SKM-1 treated with dmso at 0.1 percent for 144 hours (cell line): ENCODE results near the gene HMGN1.
A peak's percentile ranks its signal among the peaks of the same experiment; 100 is the strongest.
"Not testable (repeated sequence)": the region's sequence is repeated elsewhere in the genome, so short reads cannot be mapped to it uniquely, and the experiment has no call there.

Experiments used
- DNase-seq: peaks from one replicate; lab custom pipeline; 2025; ENCODE audit not compliant: unreplicated experiment; lab: John Stamatoyannopoulos, UW

The HMGN1 gene

DNA sequence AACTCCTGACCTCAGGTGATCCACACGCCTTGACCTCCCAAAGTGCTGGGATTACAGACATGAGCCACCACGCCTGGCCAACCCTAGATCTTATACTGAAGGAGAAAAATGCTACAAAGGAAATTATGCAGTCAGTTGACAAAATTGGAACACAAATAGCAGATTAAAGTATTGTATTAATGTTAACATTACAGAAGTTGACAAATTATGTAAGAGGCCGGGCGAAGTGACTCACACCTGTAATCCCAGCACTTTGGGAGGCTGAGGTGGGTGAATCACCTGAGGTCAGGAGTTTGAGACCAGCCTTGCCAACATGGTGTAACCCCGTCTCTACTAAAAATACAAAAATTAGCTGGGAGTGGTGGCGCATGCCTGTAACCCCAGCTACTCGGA is 21.0 kb upstream of the HMGN1 start:
- not testable (repeated sequence) for DNase-seq

DNA sequence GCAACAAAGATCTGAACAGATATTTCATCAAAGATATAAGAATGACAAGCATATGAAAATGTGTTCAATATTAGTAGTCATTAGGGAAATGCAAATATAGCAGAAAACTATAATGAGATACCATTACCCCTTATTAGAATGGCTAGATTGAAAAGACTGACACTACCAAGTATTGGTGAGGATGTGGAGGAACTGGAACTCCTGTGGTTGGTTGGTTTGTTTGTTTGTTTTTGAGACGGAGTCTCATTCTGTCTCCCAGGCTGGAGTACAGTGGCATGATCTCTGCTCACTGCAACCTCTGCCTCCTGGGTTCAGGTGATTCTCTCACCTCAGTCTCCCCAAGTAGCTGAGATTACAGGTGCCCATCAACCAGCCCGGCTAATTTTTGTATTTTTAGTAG is 18.9 kb upstream of the HMGN1 start:
- DNase-seq: no peak

DNA sequence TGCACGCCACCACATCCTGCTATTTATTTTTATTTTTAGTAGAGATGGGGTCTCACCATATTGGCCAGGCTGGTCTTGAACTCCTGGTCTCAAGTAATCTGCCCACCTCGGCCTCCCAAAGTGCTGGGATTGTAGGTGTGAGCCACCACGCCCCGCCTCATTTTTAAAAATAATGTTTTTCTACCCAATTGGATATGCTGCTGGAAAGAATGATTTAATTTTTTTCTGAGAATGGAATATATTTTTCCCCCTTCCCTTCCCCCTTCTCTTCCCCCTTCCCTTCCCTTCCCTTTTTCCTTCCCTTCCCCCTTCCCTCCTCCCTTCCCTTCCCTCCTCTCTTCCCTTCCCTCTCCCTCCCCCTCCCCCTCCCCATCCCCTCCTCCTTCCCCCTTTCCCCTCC is 17.7 kb upstream of the HMGN1 start:
- DNase-seq: no peak

DNA sequence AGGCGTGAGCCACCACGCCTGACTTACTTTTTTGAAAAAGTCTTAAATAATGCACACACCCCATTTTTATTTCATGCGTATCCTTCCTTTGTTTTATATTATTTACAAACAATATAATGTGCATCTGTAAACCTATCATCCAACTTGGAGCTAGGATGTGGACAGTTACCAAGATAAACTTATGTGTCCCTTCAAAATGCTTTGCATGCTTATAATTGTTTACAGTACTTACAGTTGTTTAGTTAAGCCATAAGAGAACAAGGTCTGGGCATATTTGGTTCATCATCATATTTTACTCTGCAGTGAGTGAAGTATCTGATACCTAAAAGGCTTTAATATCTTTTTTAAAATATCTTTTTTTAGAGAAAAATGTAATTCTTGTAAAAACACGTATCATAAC is 16.1 kb upstream of the HMGN1 start:
- no peak for DNase-seq

DNA sequence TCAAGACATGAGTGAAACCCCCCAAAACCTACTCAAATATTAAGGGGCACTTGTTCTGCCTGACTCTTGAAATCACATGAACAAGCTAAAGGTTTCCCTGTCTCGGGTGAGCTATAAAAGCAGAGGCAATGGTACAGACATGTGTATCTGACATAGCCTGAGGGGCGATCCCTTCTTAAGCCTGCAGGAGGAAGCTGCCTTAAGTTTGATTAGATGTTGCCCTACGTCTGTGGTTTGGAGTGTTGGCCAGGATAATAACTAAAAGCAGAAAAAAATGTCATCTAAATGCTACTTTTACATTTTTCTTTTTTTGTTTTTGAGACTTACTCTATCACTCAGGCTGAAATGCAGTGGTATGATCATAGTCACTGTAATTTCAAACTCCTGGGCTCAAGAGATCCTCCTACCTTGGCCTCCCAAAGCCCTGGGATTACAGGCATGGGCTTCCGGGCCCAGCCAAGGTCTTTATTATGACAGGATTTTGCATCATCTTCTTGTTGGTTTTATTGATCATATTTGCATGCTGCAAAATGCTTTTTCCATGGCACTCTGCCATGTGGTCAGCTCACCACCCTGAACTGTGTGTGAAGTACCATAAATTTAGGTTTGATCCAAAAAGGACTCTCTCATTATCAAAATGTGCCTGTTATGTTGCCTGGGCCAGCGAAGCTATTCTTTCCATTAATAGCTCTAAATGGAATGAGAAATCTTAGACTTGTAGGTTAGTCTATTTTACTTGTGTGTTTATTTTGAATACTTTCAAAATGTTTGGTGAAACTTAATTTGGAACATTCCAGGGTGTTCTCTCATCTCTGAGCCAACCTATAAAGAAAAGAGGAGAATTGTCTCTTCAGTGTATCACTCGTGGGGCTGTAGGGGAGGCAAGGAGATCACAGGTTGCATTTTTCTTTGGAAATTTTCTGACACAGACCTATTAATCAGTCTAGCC is 15.0 kb upstream of the HMGN1 start:
- no peak for DNase-seq

DNA sequence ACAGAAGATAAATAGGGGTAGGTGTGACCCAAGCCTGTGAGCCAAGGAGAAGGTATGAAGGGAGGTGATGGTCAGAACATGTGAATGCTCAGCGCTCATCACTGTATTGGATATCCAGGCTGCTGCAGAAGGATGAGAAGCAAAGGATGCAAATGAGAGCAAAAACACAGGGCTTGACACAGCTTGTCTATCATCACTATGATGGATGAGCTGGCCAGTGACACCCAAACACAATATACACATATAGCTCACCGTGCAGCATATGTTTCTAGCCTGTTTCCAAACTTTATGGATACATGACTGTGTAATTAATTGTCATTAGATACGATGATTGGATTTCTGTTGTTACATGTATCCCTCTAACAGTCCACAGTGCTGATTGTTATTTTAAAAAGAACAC is 13.8 kb upstream of the HMGN1 start:
- DNase-seq: no peak

DNA sequence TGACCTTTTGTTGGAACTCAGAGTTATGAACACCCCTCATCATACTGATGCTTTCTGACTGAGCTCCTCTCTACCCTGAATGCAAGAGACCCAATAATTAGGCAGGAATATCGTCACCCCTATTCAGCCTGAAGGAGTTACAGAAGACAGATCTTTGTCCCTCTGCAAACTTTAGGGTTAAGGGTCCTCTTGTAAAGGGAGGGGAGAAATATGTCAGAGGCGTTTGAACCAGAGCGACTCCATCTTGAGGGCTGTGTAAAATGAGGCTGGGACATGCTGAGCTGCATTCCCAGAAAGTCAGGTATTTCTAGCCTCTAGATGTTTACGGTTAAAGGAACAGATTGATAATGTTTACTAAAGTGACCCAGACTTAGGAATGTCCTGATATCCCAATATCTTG is 10.5 kb upstream of the HMGN1 start:
- no peak for DNase-seq

DNA sequence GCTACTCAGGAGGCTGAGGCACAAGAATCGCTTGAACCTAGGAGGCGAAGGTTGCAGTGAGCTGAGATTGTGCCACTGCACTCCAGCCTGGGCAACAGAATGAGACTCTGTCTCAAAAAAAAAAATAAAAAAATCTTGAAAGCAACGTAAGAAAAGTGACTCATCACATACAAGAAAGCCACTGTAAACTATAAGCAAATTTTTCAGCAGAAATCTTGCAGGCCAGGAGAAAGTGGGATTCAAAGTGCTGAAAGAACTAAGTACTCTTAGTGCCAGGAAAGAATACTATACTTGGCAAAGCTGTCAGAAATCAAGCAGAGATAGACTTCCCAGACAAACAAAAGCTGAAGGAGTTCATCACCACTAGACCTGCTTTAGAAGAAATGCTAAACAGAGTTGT is 4.4 kb upstream of the HMGN1 start:
- no peak for DNase-seq

DNA sequence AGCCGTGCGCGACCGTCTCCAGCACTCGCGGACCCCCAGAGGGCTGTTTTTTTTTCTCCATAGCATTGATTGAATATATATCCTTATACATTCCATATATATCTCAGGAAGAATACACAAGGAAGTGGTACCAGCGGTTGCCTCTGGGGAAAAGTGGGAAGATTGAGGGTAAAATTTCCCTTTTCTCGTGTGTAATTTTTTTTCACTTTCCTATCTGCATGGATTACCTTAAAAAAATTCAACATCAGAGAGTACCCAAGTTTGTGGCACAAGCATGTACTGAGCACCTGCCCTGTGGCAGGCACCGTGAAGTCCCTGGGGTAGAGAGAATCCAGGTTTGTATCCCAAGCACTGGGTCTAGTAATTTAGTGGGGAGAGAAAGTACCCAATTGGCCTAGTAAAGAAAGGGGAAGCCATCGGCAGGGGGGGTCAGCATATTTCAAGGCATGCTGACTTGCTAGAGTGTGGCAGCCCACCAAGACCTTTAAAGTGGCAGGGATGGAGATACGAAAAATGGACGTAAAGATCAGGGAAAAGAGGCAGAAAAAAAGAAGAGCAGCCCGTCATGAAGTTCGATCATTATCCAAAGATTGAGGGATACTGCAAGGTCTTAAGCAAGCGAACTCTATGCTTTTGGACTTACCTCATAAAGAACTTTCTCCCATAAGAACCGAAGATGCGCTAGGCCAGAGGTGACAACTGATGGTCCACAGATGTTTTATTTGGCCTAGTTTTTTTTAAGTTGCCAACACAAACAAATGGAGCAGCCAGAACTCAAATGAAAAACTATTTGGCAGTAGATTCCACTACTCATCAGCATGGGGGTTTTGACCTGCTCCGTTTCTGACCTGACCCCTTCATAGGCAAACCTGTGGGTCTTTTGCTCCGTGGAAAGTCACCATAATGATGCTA is 1.5 kb upstream of the HMGN1 start:
- no peak for DNase-seq

DNA sequence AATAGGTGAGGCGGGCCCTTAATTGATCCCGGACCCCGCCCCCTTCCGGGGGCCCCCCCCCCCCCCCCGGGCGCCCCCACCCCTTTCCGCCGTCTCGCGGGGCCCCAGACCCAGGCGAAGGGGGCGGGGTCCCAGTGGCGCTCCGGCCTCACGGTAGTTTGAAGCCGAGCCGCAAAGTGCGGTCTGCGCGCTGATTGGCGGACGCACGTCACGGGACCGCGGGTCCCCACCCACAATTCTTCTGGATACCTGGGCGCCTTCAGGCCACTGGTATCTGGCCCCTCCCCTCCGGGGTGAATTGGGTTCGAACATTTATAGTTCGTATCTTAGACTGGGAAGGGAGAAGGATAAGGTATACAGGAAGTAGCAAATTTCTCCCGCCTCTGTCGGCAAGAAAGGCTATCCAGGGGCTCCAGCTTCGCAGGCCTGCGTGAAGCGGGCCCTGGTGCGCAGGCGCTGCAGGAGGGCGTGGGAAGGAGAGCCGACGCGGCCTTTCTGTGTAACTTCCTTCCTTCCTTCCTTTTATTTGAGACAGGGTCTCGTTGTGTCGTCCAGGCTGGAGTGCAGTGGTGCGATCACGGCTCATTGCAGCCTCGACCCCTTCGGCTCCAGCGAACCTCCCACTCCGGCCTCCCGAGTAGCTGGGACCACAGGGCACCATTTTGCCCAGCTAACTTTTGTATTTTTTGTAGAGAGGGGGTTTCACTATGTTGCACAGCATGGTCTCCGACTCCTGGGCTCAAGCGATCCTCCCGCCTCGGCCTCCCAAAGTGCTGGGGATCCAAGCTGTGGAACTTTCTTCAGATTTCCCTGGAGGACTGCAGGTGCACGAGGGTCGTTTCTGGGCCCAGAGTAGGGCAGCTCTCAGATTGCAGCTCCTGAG is 564 bp upstream of the HMGN1 start:
- peak; percentile 96 for DNase-seq

DNA sequence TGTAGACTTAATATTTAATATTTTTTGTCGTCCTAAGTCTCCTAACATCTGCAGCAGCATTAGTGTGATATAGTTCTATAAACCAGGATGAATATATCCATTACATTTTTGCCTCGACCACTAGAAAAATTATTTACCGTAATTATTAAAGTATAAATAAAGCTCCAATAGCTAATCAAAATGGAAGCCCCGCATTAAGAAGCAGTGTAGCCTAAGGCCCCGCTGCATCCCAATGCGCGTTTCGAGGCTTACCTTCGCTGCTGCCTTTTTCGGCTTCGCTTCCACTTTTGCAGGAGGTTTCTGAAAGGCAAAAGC is 891 bp downstream of the HMGN1 start:
- DNase-seq: no peak

DNA sequence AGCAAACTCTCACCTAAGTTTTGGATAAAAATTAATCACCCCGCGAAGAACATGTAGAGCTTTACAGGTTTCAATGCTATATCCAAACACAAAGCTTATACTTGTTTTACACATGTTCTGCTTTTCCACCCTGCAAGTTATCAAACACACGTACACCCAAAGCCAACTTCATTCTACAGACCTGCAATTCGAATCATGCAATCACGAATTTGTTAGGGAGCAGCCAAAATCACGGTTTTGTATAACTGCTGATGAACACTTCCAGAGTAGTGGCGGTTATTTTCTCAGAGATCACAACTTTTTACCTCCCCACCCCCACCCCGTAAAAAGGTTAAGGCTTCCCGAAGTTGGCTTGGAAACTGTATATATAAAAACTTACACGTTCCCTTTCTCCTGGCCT is 1.4 kb downstream of the HMGN1 start:
- no peak for DNase-seq

DNA sequence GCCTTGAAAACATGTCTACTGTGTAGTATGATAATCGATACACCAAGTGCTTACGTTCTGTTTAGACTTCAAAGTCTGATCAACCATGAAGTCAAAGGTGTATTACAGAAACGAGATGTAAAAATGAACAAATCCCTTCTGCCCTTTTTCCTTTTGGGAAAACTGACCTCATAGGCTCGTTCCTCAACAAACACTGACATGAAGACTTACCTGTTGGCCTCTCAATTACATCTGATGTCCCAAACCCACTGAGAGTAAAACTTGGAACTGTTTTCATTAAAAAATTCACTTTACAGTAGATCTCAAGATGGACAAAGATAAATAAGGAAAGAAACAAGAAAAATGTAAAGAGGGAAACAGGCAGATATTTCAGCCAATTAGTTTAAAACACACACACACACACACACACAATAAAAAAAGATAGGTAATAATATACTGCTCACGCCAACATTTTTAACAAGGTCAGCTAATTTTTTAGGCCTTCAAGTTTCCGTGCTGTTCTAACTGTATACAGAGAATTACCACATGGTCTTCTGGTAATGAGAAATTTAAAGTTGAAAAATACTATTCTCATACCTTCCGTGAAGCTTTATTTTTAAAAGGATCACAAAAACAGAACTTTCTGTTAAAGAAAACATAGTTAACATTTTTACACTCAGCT is 2.1 kb downstream of the HMGN1 start:
- no peak for DNase-seq

DNA sequence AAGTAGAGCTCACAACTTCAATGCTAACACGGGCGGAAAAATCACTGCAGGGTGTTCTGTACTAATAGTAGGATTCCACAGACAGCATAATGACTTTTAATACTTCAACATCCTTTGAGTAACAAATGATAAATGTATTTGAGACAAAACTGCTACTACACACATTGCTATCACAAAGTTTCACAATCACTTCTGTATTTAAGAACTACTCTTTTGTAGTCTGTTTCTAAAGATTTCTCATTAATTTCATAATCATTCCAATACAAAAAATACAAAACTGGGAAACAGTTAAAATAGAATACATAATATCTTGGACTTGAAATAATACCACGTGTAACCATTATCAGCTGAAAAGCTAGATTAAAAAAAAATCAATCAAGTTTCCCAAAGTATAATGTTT is 2.7 kb downstream of the HMGN1 start:
- DNase-seq: no peak

DNA sequence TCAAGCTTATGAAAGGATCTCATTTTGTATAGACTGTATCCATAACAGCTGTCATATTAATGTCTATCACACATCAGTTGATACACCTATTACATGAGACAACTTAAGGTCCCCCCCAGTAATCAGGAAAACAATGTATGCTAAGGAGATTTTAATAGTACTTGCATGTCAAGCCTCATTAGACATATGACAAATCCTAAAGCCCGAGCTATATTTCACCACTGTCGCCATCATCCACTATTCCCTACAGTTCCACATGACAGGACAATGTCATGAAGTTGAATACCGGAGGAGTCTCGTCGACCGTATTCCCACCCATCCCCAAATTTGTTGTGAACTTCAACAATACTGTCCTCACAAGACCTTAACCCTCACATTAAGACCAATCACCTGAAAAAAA is 3.4 kb downstream of the HMGN1 start:
- DNase-seq: no peak

DNA sequence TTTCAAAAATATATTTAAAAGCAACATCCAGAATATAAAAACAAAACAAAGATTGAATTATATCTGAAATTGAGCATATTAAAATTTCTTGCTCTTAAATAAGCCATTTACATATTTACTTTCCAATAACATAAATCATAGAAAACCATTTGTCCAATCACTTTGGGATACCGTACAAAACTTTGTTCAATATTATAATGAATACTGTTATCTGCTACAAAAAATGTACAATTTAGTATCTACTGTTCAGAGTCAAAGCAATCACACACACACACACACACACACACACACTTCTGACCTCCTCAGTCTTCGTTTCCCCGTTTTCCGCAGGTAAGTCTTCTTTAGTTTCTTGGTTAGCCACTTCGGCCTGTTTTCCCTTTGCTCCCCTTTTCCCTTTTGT is 4.0 kb downstream of the HMGN1 start:
- DNase-seq: no peak

DNA sequence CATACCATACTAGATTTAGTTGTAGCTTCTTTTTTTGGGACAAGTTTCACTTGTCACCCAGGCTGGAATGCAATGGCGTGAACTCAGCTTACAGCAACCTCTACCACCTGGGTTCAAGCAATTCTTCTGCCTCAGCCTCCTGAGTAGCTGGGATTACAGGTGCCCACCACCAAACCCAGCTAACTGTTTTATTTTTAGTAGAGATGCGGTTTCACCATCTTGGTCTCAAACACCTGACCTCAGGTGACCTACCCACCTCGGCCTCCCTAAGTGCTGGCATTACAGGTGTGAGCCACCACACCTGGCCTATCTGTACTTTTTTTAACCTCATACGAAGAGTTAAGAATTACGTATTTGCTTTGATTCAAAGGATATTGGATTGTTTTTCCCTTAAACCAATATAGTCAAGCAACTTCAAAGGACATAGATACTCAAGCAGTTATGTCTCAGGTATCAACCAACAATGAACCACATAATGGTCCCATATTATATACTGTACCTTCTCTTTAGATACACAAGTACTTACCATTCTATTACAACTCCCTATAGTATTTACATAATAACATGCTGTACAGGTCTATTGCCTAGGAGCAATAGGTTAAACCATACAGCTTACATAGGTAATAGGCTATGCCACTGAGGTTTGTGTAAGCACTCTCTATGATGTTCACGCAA is 7.5 kb downstream of the HMGN1 start:
- DNase-seq: no peak

DNA sequence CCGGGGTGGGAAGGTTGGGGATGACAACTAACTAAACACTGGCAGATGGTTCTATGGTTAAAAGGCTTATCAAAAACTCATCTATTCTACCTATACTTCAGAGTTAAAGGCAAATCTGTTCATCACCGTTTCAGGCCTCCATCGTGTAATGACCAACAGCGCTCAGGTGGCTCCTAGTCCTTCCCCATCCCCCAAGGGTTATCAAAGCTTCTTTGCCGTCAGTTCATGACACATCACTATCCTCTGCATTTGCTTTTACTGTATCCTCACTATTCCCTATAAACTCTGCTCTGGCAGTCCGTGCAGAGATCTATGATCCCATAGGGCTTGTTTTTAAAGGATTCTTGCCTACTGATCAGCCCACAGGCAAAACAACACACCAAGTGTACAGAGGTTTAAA is 8.2 kb downstream of the HMGN1 start:
- no peak for DNase-seq

DNA sequence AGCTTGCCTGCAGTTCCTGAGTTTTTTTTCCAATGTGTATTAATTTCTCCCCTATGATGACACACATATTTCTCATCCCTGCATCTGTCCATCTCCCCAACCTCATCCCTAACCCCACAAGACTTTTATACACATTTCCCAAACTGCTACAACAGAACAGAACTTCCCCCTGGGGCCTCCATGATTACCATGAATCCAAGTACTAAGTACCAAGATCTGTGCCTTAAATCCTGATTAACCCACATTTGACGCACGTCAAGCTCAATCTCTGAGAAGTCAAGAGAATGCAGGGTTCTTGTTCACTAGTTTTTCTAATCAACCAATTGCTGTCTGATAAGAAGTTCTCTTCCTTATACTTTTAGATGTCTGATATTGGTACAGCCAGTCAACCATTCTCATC is 9.7 kb downstream of the HMGN1 start:
- no peak for DNase-seq

DNA sequence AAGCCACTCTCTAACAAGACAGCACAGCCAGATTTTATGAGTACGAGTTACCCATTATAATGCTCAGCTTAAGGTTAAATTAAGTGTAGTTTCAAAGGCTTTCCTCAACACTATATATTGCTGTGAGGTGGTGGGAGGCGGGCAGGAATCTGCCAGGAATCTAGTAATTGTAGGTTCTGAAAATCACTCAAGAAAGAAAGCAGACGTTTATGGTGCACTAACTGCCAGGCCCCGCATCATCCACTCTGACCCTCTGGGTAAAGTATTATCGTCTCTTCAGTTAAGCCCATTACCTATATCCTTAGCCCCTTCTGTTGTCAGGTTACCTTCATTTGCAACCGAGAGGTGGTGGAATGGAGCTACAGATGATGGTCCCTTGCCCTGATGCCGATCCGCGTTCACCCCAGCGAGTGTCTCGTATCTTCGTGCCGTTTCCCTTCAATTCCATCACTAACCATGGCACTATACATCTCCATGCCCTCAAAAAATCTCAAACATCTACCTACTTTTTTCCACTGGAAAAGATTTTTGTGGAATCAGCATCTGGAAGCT is 12.4 kb downstream of the HMGN1 start:
- DNase-seq: no peak
